Naive thymus-derived CD4-positive, alpha-beta T cell (primary cell): Measurements from ENCODE around the gene ATXN7. TPM values are rescaled to one million over a fixed set of nuclear protein-coding genes. Genes with fewer than 3 reads are reported as not detected.

Experiments
- ATAC-seq: fragments of 150-1000 bp; cut with Tn5 transposase; 2 replicates; pipeline ENCODE4 v1.10.0; 2021; ENCODE audit warnings: mild to moderate bottlenecking, moderate library complexity
- CTCF ChIA-PET: fragments of 350-600 bp; sonication (Branson Sonifier 250); formaldehyde crosslinking; loops from one replicate; lab custom pipeline; 2021; ENCODE audit warnings: antibody characterized with exemption; lab: Charles Lee
- POLR2A ChIA-PET: fragments of 350-600 bp; sonication (Branson Sonifier 250); formaldehyde crosslinking; loops from one replicate; lab custom pipeline; 2021; ENCODE audit warnings: antibody characterized with exemption, inconsistent platforms; lab: Charles Lee
- DNase-seq, 9 donors: peaks; one replicate each; pipeline versions ENCODE4 v3.0.0 to v3.0.0-alpha.2; 2020 to 2022; ENCODE audit warnings: mixed read lengths in 1 of 9
- H3K27ac ChIP-seq: one replicate; pipeline ENCODE4 v1.7.0; 2013; ENCODE audit warnings: mild to moderate bottlenecking, low read depth, low read length, moderate library complexity
- H3K27me3 ChIP-seq, 2 donors: one replicate each; pipeline ENCODE4 v1.7.0; 2013; ENCODE audit warnings: low read length in 2 of 2, mild to moderate bottlenecking in 2 of 2, moderate library complexity in 2 of 2; ENCODE audit not compliant: control insufficient read depth in 2 of 2, insufficient read depth in 2 of 2
- H3K36me3 ChIP-seq, 3 experiments: 1 replicate in 2 of 3; 2 replicates in 1 of 3; pipeline ENCODE4 v1.7.0; 2013; ENCODE audit warnings: low read length in 3 of 3, mild to moderate bottlenecking in 3 of 3, moderate library complexity in 1 of 3; ENCODE audit not compliant: insufficient read depth in 3 of 3, control insufficient read depth in 2 of 3
- H3K4me1 ChIP-seq, 2 donors: one replicate each; pipeline ENCODE4 v1.7.0; 2013; ENCODE audit warnings: low read length in 2 of 2, mild to moderate bottlenecking in 2 of 2, moderate library complexity in 1 of 2; ENCODE audit not compliant: control insufficient read depth in 2 of 2, insufficient read depth in 2 of 2
- H3K4me3 ChIP-seq: 2 replicates; pipeline ENCODE4 v1.7.0; 2013; ENCODE audit warnings: mild to moderate bottlenecking, low read length
- H3K9me3 ChIP-seq, 3 experiments: 1 replicate in 2 of 3; 2 replicates in 1 of 3; pipeline ENCODE4 v1.7.0; 2013; ENCODE audit warnings: low read length in 3 of 3; ENCODE audit not compliant: control insufficient read depth in 2 of 3
- H3K27ac Mint-ChIP-seq, 9 donors: one replicate each; pipeline ENCODE4 v1.8.0; 2020 to 2022; ENCODE audit warnings: mixed read lengths in 9 of 9, mild to moderate bottlenecking in 8 of 9, moderate library complexity in 5 of 9, inconsistent platforms in 2 of 9
- H3K27me3 Mint-ChIP-seq, 5 donors: one replicate each; pipeline ENCODE4 v1.8.0; 2021 to 2022; ENCODE audit warnings: mixed read lengths in 5 of 5, mild to moderate bottlenecking in 1 of 5
- H3K36me3 Mint-ChIP-seq, 5 donors: one replicate each; pipeline ENCODE4 v1.8.0; 2020 to 2022; ENCODE audit warnings: mixed read lengths in 5 of 5, mild to moderate bottlenecking in 3 of 5, inconsistent platforms in 1 of 5
- H3K4me1 Mint-ChIP-seq, 7 donors: one replicate each; pipeline ENCODE4 v1.8.0; 2020 to 2022; ENCODE audit warnings: mixed read lengths in 7 of 7, mild to moderate bottlenecking in 3 of 7, inconsistent platforms in 1 of 7
- H3K4me3 Mint-ChIP-seq, 10 donors: one replicate each; pipeline ENCODE4 v1.8.0; 2020 to 2022; ENCODE audit warnings: mild to moderate bottlenecking in 10 of 10, mixed read lengths in 10 of 10, moderate library complexity in 6 of 10, inconsistent platforms in 2 of 10
- H3K9me3 Mint-ChIP-seq, 11 donors: one replicate each; pipeline ENCODE4 v1.8.0; 2020 to 2022; ENCODE audit warnings: mixed read lengths in 11 of 11, mild to moderate bottlenecking in 4 of 11, inconsistent platforms in 1 of 11, moderate library complexity in 1 of 11
- intact Hi-C, 2 donors: fragments of 100-400 bp; cut with micrococcal nuclease; formaldehyde crosslinking; loops; one replicate each; pipeline ENCODE4 v1.15.1; 2023
- polyA plus RNA-seq, 2 donors: library from polyadenylated mRNA; unstranded; fragments of 300-500 nt; fragmentation: Illumina TruSeq; gene quantifications; one replicate each; pipeline ENCODE4 v1.2.3, GENCODE V29; 2021
- total RNA-seq, 6 experiments: library from RNA in 5 of 6; stranded (reverse) in 5 of 6; gene quantifications; 1 replicate in 5 of 6; 2 replicates in 1 of 6; pipeline ENCODE4 v1.2.3 and lab custom pipeline; 2021 to 2026

The ATXN7 gene
- total and polyA plus RNA-seq, 7 experiments from 2014 or later: 29.8 to 204 (median 142) TPM

GRCh38 chr3:64000453-64001055 is 136.9 kb downstream of the ATXN7 start:
- Mint-ChIP-seq H3K27me3 (no peaks in the 10 kb centered on the region), H3K9me3 (no peaks in the 10 kb centered on the region), H3K4me3 (no peak overlapping the region), H3K36me3 (peaks cover 4 to 53% (median 33%) of the 10 kb centered on the region in 5 donors), H3K27ac (peak overlapping the region in 7 of 9 donors; percentile 18 to 75 (median 70)), H3K4me1 (peaks cover 13 to 63% (median 46%) of the 10 kb centered on the region in 7 donors)
- ATAC-seq: no peak
- Histone ChIP-seq H3K4me3 (no peak overlapping the region), H3K27ac (no peak overlapping the region), H3K27me3 (no peaks in the 10 kb centered on the region), H3K4me1 (no peaks in the 10 kb centered on the region), H3K9me3 (no peaks in the 10 kb centered on the region), H3K36me3 (peaks cover 34 to 76% (median 49%) of the 10 kb centered on the region in 3 experiments)
- DNase-seq: no peak
- CTCF ChIA-PET: no interaction called here
- POLR2A ChIA-PET: no interaction called here
- intact Hi-C loops: no loop called here

GRCh38 chr3:64002233-64002632 is 138.6 kb downstream of the ATXN7 start:
- ChIA-PET CTCF (interaction anchor here (1.3 kb wide), 1 partner anchor 39 kb away, joined by 3 read pairs; no protein-coding TSS in a partner anchor), POLR2A (interaction anchor here (2.1 kb wide), 1 partner anchor 21 kb away, joined by 6 read pairs; the partner anchor contains the start of gene PSMD6)
- Mint-ChIP-seq H3K4me3 (no peak overlapping the region), H3K9me3 (no peaks in the 10 kb centered on the region), H3K27me3 (no peaks in the 10 kb centered on the region), H3K4me1 (peaks cover 7 to 47% (median 30%) of the 10 kb centered on the region in 7 donors), H3K36me3 (peaks cover 0 to 36% (median 20%) of the 10 kb centered on the region in 5 donors), H3K27ac (peak overlapping the region in 7 of 9 donors; percentile 53 to 81 (median 67))
- H3K4me3 ChIP-seq: no peak overlapping the region
- peaks cover 29 to 78% (median 45%) of the 10 kb centered on the region in 3 experiments for H3K36me3 ChIP-seq
- ATAC-seq (no peak), DNase-seq (no peak)
- no peak overlapping the region for H3K27ac ChIP-seq
- intact Hi-C loops: no loop called here
- H3K27me3 ChIP-seq: no peaks in the 10 kb centered on the region
- H3K4me1 ChIP-seq: no peaks in the 10 kb centered on the region
- no peaks in the 10 kb centered on the region for H3K9me3 ChIP-seq

- Mint-ChIP-seq H3K9me3 (no peaks in the 10 kb centered on the region), H3K4me1 (peaks cover 7 to 33% (median 22%) of the 10 kb centered on the region in 7 donors), H3K36me3 (peaks cover 0 to 23% (median 17%) of the 10 kb centered on the region in 5 donors), H3K27me3 (no peaks in the 10 kb centered on the region), H3K27ac (no peak overlapping the region), H3K4me3 (no peak overlapping the region)
- H3K27ac ChIP-seq: no peak overlapping the region
- no peaks in the 10 kb centered on the region for H3K9me3 ChIP-seq
- no peak overlapping the region for H3K4me3 ChIP-seq
- H3K4me1 ChIP-seq: no peaks in the 10 kb centered on the region
- H3K27me3 ChIP-seq: no peaks in the 10 kb centered on the region
- CTCF ChIA-PET: interaction anchor here (1.3 to 1.4 kb wide), 2 partner anchors 13 to 40 kb away, joined by 3 to 4 read pairs; no protein-coding TSS in a partner anchor
- intact Hi-C loops: no loop called here
- POLR2A ChIA-PET: interaction anchor here (0.6 to 2.1 kb wide), 2 partner anchors 20 to 344 kb away, joined by 3 to 6 read pairs; partner anchors contain the start of gene PSMD6
- DNase-seq: no peak
- ATAC-seq: no peak
- peaks cover 26 to 78% (median 41%) of the 10 kb centered on the region in 3 experiments for H3K36me3 ChIP-seq
Measured at GRCh38 chr3:64003589-64003988, 139.9 kb downstream of the ATXN7 start.

- Mint-ChIP-seq H3K4me1 (peaks cover 8 to 26% (median 20%) of the 10 kb centered on the region in 7 donors), H3K27ac (peak overlapping the region in 4 of 9 donors; percentile 44 to 88 (median 79)), H3K4me3 (no peak overlapping the region), H3K36me3 (peaks cover 16 to 32% (median 24%) of the 10 kb centered on the region in 5 donors), H3K9me3 (no peaks in the 10 kb centered on the region), H3K27me3 (no peaks in the 10 kb centered on the region)
- DNase-seq: no peak
- no peak overlapping the region for H3K4me3 ChIP-seq
- no peaks in the 10 kb centered on the region for H3K27me3 ChIP-seq
- H3K36me3 ChIP-seq: peaks cover 45 to 87% (median 46%) of the 10 kb centered on the region in 3 experiments
- POLR2A ChIA-PET: interaction anchor here (0.8 to 2.7 kb wide), 7 partner anchors 12 to 139 kb away, joined by 3 to 13 read pairs (median 3); partner anchors contain the start of gene PSMD6
- intact Hi-C loops: no loop called here
- CTCF ChIA-PET: interaction anchor here (0.8 to 2.3 kb wide), 8 partner anchors 11 to 49 kb away, joined by 3 to 11 read pairs (median 3); partner anchors contain the start of gene PSMD6
- no peaks in the 10 kb centered on the region for H3K9me3 ChIP-seq
- H3K27ac ChIP-seq: peak overlapping the region; percentile 4
- no peaks in the 10 kb centered on the region for H3K4me1 ChIP-seq
- no peak for ATAC-seq
Measured at GRCh38 chr3:64008017-64008416, 144.3 kb downstream of the ATXN7 start.

- Histone ChIP-seq H3K27ac (no peak overlapping the region), H3K4me3 (no peak overlapping the region), H3K27me3 (no peaks in the 10 kb centered on the region), H3K9me3 (no peaks in the 10 kb centered on the region), H3K36me3 (peaks cover 43 to 92% (median 45%) of the 10 kb centered on the region in 3 experiments), H3K4me1 (no peaks in the 10 kb centered on the region)
- ChIA-PET POLR2A (interaction anchor here (1.0 to 2.7 kb wide), 7 partner anchors 12 to 65 kb away, joined by 3 to 13 read pairs (median 3); partner anchors contain the start of gene PSMD6), CTCF (interaction anchor here (0.7 to 3.6 kb wide), 11 partner anchors 10 to 1698 kb away, joined by 3 to 16 read pairs (median 3); partner anchors contain the start of gene PSMD6)
- peak overlapping the region in 7 of 9 donors; percentile 29 to 88 (median 71) for H3K27ac Mint-ChIP-seq
- no peaks in the 10 kb centered on the region for H3K27me3 Mint-ChIP-seq
- H3K4me3 Mint-ChIP-seq: peak overlapping the region in 2 of 10 donors; percentile 17 to 58
- ATAC-seq (peak; percentile 34), DNase-seq (no peak)
- intact Hi-C loops: no loop called here
- H3K36me3 Mint-ChIP-seq: peaks cover 16 to 39% (median 29%) of the 10 kb centered on the region in 5 donors
- no peaks in the 10 kb centered on the region for H3K9me3 Mint-ChIP-seq
- peaks cover 12 to 33% (median 19%) of the 10 kb centered on the region in 7 donors for H3K4me1 Mint-ChIP-seq
Measured at GRCh38 chr3:64008487-64009351, 145.1 kb downstream of the ATXN7 start.

GRCh38 chr3:64009528-64009927 is 145.9 kb downstream of the ATXN7 start:
- H3K4me3 Mint-ChIP-seq: no peak overlapping the region
- Histone ChIP-seq H3K4me1 (no peaks in the 10 kb centered on the region), H3K9me3 (no peaks in the 10 kb centered on the region), H3K4me3 (no peak overlapping the region), H3K27me3 (no peaks in the 10 kb centered on the region), H3K27ac (no peak overlapping the region), H3K36me3 (peaks cover 42 to 92% (median 43%) of the 10 kb centered on the region in 3 experiments)
- no peaks in the 10 kb centered on the region for H3K27me3 Mint-ChIP-seq
- H3K36me3 Mint-ChIP-seq: peaks cover 19 to 44% (median 30%) of the 10 kb centered on the region in 5 donors
- H3K27ac Mint-ChIP-seq: peak overlapping the region in 7 of 9 donors; percentile 28 to 84 (median 69)
- POLR2A ChIA-PET: interaction anchor here (0.8 to 2.7 kb wide), 4 partner anchors 13 to 66 kb away, joined by 3 to 13 read pairs (median 4); no protein-coding TSS in a partner anchor
- H3K9me3 Mint-ChIP-seq: no peaks in the 10 kb centered on the region
- CTCF ChIA-PET: interaction anchor here (2.1 to 3.6 kb wide), 2 partner anchors 16 to 48 kb away, joined by 5 to 16 read pairs; no protein-coding TSS in a partner anchor
- peaks cover 18 to 41% (median 25%) of the 10 kb centered on the region in 7 donors for H3K4me1 Mint-ChIP-seq
- DNase-seq (no peak), ATAC-seq (no peak)
- intact Hi-C loops: no loop called here
